Activated CD8-positive, alpha-beta memory T cell treated with anti-CD3 and anti-CD28 coated beads, Interleukin-2, amount 50 U/mL, for 24 hours (primary cell): Measurements from ENCODE around the gene IL6R.

Source experiments
- DNase-seq: peaks from one replicate; pipeline ENCODE4 v3.0.0-alpha.2; 2020; ENCODE audit errors: extremely low read depth

Gene IL6R

DNA sequence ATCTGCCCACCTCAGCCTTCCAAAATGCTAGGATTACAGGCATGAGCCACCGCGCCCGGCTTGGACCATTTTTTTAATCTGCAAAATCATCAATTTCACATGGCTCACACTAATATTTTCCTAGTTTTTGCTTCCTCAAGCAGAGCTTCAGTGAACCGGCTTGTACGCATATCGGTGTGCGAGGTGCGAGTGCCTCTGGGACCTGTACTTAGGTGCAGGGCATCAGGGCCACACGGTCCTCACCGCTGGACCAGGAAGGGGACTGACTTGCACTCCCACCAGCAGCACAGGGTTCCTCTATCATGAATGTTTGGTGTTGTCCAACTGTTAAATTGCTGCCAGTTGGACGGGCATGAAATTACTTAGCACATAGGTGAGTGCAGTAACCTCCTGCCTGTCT lies 112.5 kb downstream of the IL6R start:
- DNase-seq: no peak
